ENCODE results near the gene ADARB1.

Gene ADARB1

DNA sequence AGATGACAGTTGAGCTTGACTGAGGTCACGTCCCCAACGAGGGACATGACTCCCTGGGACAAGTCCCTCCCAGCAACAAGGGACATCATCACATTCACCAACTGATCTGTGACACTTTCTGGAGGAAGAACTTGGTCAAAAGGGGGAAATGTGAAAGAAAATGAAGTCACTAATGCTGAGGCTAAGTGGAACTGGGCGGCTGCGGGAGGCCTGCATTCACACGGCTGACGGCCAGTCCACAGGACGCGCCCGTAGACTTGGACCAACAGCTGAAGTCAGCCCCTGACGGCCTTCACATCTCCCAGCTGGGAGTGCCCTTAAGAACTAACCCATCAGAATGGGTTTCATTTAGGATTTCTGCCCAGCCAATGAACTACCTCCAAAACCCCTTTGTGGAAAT is 186.7 kb downstream of the ADARB1 start:
- H3K27me3 ChIP-seq (ENCODE audit: insufficient read depth, low read length, poor library complexity): no peaks in the 10 kb centered on the region
- peaks cover 5% of the 10 kb centered on the region for H3K4me1 ChIP-seq (ENCODE audit: insufficient read depth, low read length)
- no peaks in the 10 kb centered on the region for H3K9me3 ChIP-seq (ENCODE audit: insufficient read depth, low read length, severe bottlenecking)
- no peak overlapping the region for H3K4me3 ChIP-seq (ENCODE audit: low read depth in 1 of 2, low read length in 2 of 2)
- TF ChIP-seq, protein P1, sequence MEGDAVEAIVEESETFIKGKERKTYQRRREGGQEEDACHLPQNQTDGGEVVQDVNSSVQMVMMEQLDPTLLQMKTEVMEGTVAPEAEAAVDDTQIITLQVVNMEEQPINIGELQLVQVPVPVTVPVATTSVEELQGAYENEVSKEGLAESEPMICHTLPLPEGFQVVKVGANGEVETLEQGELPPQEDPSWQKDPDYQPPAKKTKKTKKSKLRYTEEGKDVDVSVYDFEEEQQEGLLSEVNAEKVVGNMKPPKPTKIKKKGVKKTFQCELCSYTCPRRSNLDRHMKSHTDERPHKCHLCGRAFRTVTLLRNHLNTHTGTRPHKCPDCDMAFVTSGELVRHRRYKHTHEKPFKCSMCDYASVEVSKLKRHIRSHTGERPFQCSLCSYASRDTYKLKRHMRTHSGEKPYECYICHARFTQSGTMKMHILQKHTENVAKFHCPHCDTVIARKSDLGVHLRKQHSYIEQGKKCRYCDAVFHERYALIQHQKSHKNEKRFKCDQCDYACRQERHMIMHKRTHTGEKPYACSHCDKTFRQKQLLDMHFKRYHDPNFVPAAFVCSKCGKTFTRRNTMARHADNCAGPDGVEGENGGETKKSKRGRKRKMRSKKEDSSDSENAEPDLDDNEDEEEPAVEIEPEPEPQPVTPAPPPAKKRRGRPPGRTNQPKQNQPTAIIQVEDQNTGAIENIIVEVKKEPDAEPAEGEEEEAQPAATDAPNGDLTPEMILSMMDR (IDR thresholded peaks at IDR 0.05; ENCODE audit: borderline replicate concordance, extremely low read depth, low read length, poor library complexity, severe bottlenecking): no peak
- TF ChIP-seq EZH2 (IDR thresholded peaks at IDR 0.05; ENCODE audit: borderline replicate concordance, low read depth, low read length, severe bottlenecking): no peak
- 0 out of 2 replicates have a peak, but pooled peaks cover 6% of the 10 kb centered on the region for H4K20me1 ChIP-seq (ENCODE audit: insufficient read depth, low read length)
- H3K79me2 ChIP-seq (ENCODE audit: insufficient read depth, low read length): no peaks in the 10 kb centered on the region
- no peak overlapping the region for H3K9ac ChIP-seq (ENCODE audit: low read depth, low read length)
- H3K4me2 ChIP-seq (ENCODE audit: insufficient read depth, low read length): no peak overlapping the region
- no peak for ATAC-seq (ENCODE audit: insufficient read depth, low read depth)
- H3K27ac ChIP-seq (ENCODE audit: low read length): no peak overlapping the region
- no peak for DNase-seq
- no peak overlapping the region for H2AFZ ChIP-seq (ENCODE audit: low read depth, low read length)
- H3K36me3 ChIP-seq (ENCODE audit: insufficient read depth, low read length): peaks cover 26% of the 10 kb centered on the region

DNA sequence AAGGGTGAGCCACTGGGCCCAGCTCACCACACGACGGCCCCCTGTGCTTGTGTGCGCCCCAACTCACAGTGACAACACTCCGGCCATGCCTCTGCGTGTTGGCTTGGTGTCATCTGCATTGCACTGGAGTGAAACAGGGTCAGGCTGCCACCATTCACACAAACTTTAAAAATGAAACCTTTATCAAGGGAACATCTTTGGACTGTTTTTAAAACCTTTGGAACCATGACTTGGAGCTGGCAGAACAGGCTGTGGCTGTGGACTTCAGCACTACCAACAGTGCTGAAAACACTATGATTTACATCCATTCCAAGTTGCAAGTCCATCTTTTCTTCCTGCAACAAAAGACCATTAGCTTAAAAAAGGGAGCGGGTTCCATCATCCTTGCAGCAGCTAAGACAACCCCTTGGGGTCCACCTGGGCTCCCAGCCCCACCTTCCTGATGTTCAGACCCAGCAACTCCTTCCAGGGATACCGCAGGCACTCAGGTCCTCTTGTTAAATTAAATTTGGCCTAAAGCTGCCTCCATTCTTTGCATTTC is 187.7 kb downstream of the ADARB1 start:
- no peaks in the 10 kb centered on the region for H3K79me2 ChIP-seq (ENCODE audit: insufficient read depth, low read length)
- no peak for DNase-seq
- H3K4me3 ChIP-seq (ENCODE audit: low read depth in 1 of 2, low read length in 2 of 2): no peak overlapping the region
- ATAC-seq (ENCODE audit: insufficient read depth, low read depth): no peak
- peaks cover 32% of the 10 kb centered on the region for H3K36me3 ChIP-seq (ENCODE audit: insufficient read depth, low read length)
- no peaks in the 10 kb centered on the region for H3K27me3 ChIP-seq (ENCODE audit: insufficient read depth, low read length, poor library complexity)
- no peak overlapping the region for H3K4me2 ChIP-seq (ENCODE audit: insufficient read depth, low read length)
- H3K9ac ChIP-seq (ENCODE audit: low read depth, low read length): no peak overlapping the region
- H4K20me1 ChIP-seq (ENCODE audit: insufficient read depth, low read length): peaks cover 9% of the 10 kb centered on the region; the same call in 1 of the 2 replicates
- no peak overlapping the region for H2AFZ ChIP-seq (ENCODE audit: low read depth, low read length)
- no peak overlapping the region for H3K27ac ChIP-seq (ENCODE audit: low read length)
- H3K4me1 ChIP-seq (ENCODE audit: insufficient read depth, low read length): peaks cover 16% of the 10 kb centered on the region
- H3K9me3 ChIP-seq (ENCODE audit: insufficient read depth, low read length, severe bottlenecking): no peaks in the 10 kb centered on the region
- TF ChIP-seq, protein P1 (IDR thresholded peaks at IDR 0.05; ENCODE audit: borderline replicate concordance, extremely low read depth, low read length, poor library complexity, severe bottlenecking): no peak
- no peak for TF ChIP-seq EZH2 (IDR thresholded peaks at IDR 0.05; ENCODE audit: borderline replicate concordance, low read depth, low read length, severe bottlenecking)

DNA sequence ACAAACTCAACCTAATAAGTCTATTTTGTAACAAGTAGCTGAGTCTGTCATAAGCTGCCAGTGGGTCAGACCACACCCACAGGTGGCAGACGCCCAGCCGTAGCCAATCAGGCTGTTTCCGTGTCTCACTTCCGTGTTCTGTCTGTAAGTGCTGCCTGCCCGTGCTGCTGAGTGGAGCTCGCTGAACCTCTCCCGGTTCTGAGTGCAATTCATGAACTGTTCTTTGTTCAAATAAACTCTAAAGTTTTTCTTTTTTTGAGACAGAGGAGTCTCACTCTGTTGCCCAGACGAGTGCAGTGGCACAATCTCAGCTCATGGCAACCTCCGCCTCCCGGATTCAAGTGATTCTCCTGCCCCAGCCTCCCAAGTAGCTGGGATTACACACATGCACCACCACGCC is 188.2 kb downstream of the ADARB1 start:
- DNase-seq (no peak), ATAC-seq (ENCODE audit: insufficient read depth, low read depth) (no peak)
- peaks cover 37% of the 10 kb centered on the region for H3K36me3 ChIP-seq (ENCODE audit: insufficient read depth, low read length)

More for the DNA sequence above, 188.2 kb downstream of the ADARB1 start:
- Histone ChIP-seq H3K9ac (ENCODE audit: low read depth, low read length) (no peak overlapping the region), H3K9me3 (ENCODE audit: insufficient read depth, low read length, severe bottlenecking) (no peaks in the 10 kb centered on the region), H3K4me1 (ENCODE audit: insufficient read depth, low read length) (peaks cover 21% of the 10 kb centered on the region), H4K20me1 (ENCODE audit: insufficient read depth, low read length) (peaks cover 10% of the 10 kb centered on the region; the same call in 1 of the 2 replicates), H3K27ac (ENCODE audit: low read length) (no peak overlapping the region), H2AFZ (ENCODE audit: low read depth, low read length) (no peak overlapping the region), H3K79me2 (ENCODE audit: insufficient read depth, low read length) (no peaks in the 10 kb centered on the region), H3K27me3 (ENCODE audit: insufficient read depth, low read length, poor library complexity) (no peaks in the 10 kb centered on the region), H3K4me3 (ENCODE audit: low read depth in 1 of 2, low read length in 2 of 2) (no peak overlapping the region), H3K4me2 (ENCODE audit: insufficient read depth, low read length) (no peak overlapping the region)
- TF ChIP-seq, protein P1 (IDR thresholded peaks at IDR 0.05; ENCODE audit: borderline replicate concordance, extremely low read depth, low read length, poor library complexity, severe bottlenecking): no peak
- no peak for TF ChIP-seq EZH2 (IDR thresholded peaks at IDR 0.05; ENCODE audit: borderline replicate concordance, low read depth, low read length, severe bottlenecking)
